Caco-2 (cell line): Measurements from ENCODE around the gene NCKAP5. TPM values are rescaled to one million over a fixed set of nuclear protein-coding genes. Genes with fewer than 3 reads are reported as not detected.

Source experiments
- BruUV-seq: library from RNA; stranded (reverse); fragments of 400-500 nt; replicated peaks from 2 replicates; lab custom pipeline; 2021; lab: Mats Ljungman, UMichigan
- CTCF ChIA-PET: fragments of 300-600 bp; sonication (Branson Sonifier 250); formaldehyde crosslinking; loops from one replicate; lab custom pipeline; 2022; ENCODE audit warnings: antibody characterized with exemption; lab: Charles Lee
- POLR2A ChIA-PET: fragments of 300-600 bp; sonication (Branson Sonifier 250); formaldehyde crosslinking; loops from one replicate; lab custom pipeline; 2022; ENCODE audit warnings: antibody characterized with exemption; lab: Charles Lee
- DNase-seq, 2 experiments: peaks; one replicate each; pipeline versions ENCODE4 v3.0.0 to v3.0.0-alpha.2; 2020 to 2022
- H3K27me3 ChIP-seq: replicated peaks from 2 replicates; pipeline ENCODE4 v1.6.0; 2011; ENCODE audit warnings: low read length; ENCODE audit not compliant: control insufficient read depth, insufficient read depth
- H3K36me3 ChIP-seq: 2 replicates; pipeline ENCODE4 v1.5.1; 2011; ENCODE audit warnings: low read length; ENCODE audit not compliant: control insufficient read depth, insufficient read depth
- H3K4me1 ChIP-seq: fragments of 250-450 bp; sonication (Bioruptor Pico); 2 replicates; pipeline ENCODE4 v1.5.1; 2020; ENCODE audit warnings: mild to moderate bottlenecking
- H3K4me3 ChIP-seq: 2 replicates; pipeline ENCODE4 v1.5.1; 2011; ENCODE audit warnings: low read depth, mild to moderate bottlenecking, control low read depth, low read length
- H3K9me3 ChIP-seq: fragments of 250-450 bp; sonication (Bioruptor Pico); 2 replicates; pipeline ENCODE4 v1.5.1; 2020; ENCODE audit warnings: mild to moderate bottlenecking, moderate library complexity
- H3K27ac Mint-ChIP-seq: one replicate; pipeline ENCODE4 v1.8.0; 2022; ENCODE audit warnings: mixed read lengths; ENCODE audit not compliant: unreplicated experiment
- H3K27me3 Mint-ChIP-seq: one replicate; pipeline ENCODE4 v1.8.0; 2022; ENCODE audit warnings: mixed read lengths; ENCODE audit not compliant: insufficient read depth, unreplicated experiment
- H3K36me3 Mint-ChIP-seq: one replicate; pipeline ENCODE4 v1.8.0; 2022; ENCODE audit warnings: mild to moderate bottlenecking, mixed read lengths; ENCODE audit not compliant: insufficient read depth, unreplicated experiment
- H3K4me1 Mint-ChIP-seq: one replicate; pipeline ENCODE4 v1.8.0; 2022; ENCODE audit warnings: low read depth, mixed read lengths; ENCODE audit not compliant: unreplicated experiment
- H3K4me3 Mint-ChIP-seq: one replicate; pipeline ENCODE4 v1.8.0; 2022; ENCODE audit warnings: mild to moderate bottlenecking, moderate library complexity, mixed read lengths; ENCODE audit not compliant: unreplicated experiment
- H3K9me3 Mint-ChIP-seq: one replicate; pipeline ENCODE4 v1.8.0; 2022; ENCODE audit warnings: mixed read lengths; ENCODE audit not compliant: unreplicated experiment
- intact Hi-C: fragments of 100-400 bp; cut with micrococcal nuclease; formaldehyde crosslinking; loops from one replicate; pipeline ENCODE4 v1.10.0; 2022; ENCODE audit not compliant: unreplicated experiment
- total RNA-seq: library from RNA; stranded (reverse); gene quantifications from 2 replicates; pipeline ENCODE4 v1.2.3, GENCODE V29; 2022
- TF ChIP-seq, protein P1 (sequence below), 2 experiments: fragments of 200-600 bp in 1 of 2; IDR thresholded peaks; 1 replicate in 1 of 2; 2 replicates in 1 of 2; pipeline versions ENCODE4 v1.5.1 to v1.8.0; 2011 to 2022; ENCODE audit warnings: antibody characterized with exemption in 1 of 2, control low read depth in 1 of 2, inconsistent platforms in 1 of 2, low read depth in 1 of 2, low read length in 1 of 2, mild to moderate bottlenecking in 1 of 2, moderate library complexity in 1 of 2; ENCODE audit not compliant: insufficient read depth in 1 of 2, severe bottlenecking in 1 of 2, unreplicated experiment in 1 of 2

NCKAP5 gene
- total RNA-seq, 1 experiment from 2014 or later, result 3.8 TPM

DNA sequence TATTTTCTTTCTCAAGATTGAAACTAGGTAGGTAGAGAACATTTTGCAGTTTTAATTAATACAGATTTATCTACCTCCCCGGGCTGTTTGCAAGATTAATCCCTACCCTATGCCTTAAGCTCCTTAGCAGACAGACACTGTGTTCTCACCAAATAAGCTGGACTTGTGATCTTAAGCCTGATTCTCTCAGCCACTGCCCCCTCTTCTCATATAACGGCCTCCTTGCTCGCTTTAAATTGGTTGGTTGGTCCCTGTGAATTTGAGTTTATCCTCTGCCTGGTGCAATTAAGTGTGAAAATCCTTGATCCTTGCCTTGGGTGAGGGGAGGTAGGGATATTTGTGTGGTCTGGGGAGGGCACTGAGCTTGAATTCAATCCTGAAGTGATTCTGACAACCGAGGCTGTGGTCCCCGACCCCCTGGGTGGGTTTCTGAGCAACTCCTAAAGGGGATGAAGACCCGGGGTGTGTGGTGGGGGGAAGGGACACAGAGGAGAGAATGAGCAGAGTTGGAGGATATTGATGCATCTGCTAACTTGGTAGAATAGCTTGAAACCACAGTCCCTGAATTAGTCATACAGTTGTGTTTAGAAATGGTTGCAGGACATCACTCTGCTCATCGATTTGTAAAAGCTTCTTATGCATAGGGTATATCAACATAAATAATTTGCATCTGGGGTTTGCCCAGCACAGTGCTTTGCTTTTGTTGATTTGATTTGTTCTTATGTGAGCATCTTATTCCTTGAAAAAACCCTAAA is 36.9 kb upstream of the NCKAP5 start:
- intact Hi-C loops, result no loop called here

DNA sequence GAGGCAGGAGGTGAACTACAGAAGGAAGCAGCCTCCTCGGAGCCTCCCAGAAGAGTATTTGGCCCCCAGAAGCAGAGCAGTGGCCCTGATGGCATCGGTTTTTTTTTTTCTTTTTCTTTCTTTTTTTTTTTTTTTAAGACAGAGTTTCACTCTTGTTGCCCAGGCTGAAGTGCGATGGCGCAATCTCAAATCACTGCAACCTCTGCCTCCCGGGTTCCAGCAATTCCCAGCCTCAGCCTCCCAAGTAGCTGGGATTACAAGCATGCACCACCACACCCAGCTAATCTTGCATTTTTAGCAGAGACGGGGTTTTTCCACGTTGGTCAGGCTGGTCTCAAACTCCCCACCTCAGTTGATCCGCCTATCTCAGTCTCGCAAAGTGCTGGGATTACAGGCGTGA is 34.8 kb upstream of the NCKAP5 start:
- ChIA-PET CTCF (no interaction called here), POLR2A (no interaction called here)
- Mint-ChIP-seq H3K4me3 (no peak overlapping the region), H3K4me1 (peaks cover 11% of the 10 kb centered on the region), H3K36me3 (no peaks in the 10 kb centered on the region), H3K27me3 (peaks cover 4% of the 10 kb centered on the region), H3K27ac (no peak overlapping the region), H3K9me3 (no peaks in the 10 kb centered on the region)
- no peaks in the 10 kb centered on the region for H3K36me3 ChIP-seq
- H3K4me3 ChIP-seq, result no peak overlapping the region
- no peaks in the 10 kb centered on the region for H3K4me1 ChIP-seq
- intact Hi-C loops, result no loop called here
- H3K27me3 ChIP-seq, result no peaks in the 10 kb centered on the region
- no TSS peak for BruUV-seq
- DNase-seq, result no peak
- H3K9me3 ChIP-seq, result no peaks in the 10 kb centered on the region
- TF ChIP-seq, protein P1, sequence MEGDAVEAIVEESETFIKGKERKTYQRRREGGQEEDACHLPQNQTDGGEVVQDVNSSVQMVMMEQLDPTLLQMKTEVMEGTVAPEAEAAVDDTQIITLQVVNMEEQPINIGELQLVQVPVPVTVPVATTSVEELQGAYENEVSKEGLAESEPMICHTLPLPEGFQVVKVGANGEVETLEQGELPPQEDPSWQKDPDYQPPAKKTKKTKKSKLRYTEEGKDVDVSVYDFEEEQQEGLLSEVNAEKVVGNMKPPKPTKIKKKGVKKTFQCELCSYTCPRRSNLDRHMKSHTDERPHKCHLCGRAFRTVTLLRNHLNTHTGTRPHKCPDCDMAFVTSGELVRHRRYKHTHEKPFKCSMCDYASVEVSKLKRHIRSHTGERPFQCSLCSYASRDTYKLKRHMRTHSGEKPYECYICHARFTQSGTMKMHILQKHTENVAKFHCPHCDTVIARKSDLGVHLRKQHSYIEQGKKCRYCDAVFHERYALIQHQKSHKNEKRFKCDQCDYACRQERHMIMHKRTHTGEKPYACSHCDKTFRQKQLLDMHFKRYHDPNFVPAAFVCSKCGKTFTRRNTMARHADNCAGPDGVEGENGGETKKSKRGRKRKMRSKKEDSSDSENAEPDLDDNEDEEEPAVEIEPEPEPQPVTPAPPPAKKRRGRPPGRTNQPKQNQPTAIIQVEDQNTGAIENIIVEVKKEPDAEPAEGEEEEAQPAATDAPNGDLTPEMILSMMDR (IDR thresholded peaks at IDR 0.05; ENCODE audit: insufficient read depth in 1 of 2, low read depth in 1 of 2, low read length in 1 of 2, severe bottlenecking in 1 of 2, unreplicated experiment in 1 of 2), result no peak

More for the DNA sequence above, 36.9 kb upstream of the NCKAP5 start:
- Mint-ChIP-seq H3K4me1 (peaks cover 11% of the 10 kb centered on the region), H3K27me3 (peaks cover 6% of the 10 kb centered on the region), H3K4me3 (no peak overlapping the region), H3K36me3 (no peaks in the 10 kb centered on the region), H3K27ac (no peak overlapping the region), H3K9me3 (no peaks in the 10 kb centered on the region)
- TF ChIP-seq, protein P1 (IDR thresholded peaks at IDR 0.05; ENCODE audit: insufficient read depth in 1 of 2, low read depth in 1 of 2, low read length in 1 of 2, severe bottlenecking in 1 of 2, unreplicated experiment in 1 of 2), result no peak
- DNase-seq, result no peak
- Histone ChIP-seq H3K27me3 (no peaks in the 10 kb centered on the region), H3K36me3 (no peaks in the 10 kb centered on the region), H3K9me3 (no peaks in the 10 kb centered on the region), H3K4me1 (no peaks in the 10 kb centered on the region), H3K4me3 (no peak overlapping the region)
- POLR2A ChIA-PET, result no interaction called here
- no TSS peak for BruUV-seq
- CTCF ChIA-PET, result no interaction called here

DNA sequence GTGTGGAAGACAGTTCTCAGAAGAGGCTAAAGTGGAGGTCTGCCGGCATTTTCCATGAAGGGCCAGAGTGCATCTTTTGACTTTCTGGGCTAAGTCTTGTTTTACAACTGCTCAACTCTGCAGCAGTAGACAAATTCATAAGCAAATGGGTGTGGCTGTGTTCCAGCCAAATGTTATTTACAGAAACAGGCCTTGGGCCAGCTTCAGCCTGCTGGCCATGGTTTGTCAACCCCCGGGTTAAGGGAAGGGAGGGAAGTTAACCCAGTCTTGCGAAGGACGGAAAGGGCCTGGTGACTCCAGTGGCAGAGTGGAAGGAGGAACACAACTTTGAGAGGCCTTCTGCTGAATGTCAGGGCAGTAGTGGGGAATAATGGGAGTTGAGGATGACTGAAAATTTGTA is 34.3 kb upstream of the NCKAP5 start:
- H3K4me3 Mint-ChIP-seq, result no peak overlapping the region
- Histone ChIP-seq H3K4me1 (no peaks in the 10 kb centered on the region), H3K27me3 (no peaks in the 10 kb centered on the region), H3K9me3 (no peaks in the 10 kb centered on the region), H3K4me3 (no peak overlapping the region), H3K36me3 (no peaks in the 10 kb centered on the region)
- H3K36me3 Mint-ChIP-seq, result no peaks in the 10 kb centered on the region
- no peak for DNase-seq
- H3K27ac Mint-ChIP-seq, result no peak overlapping the region
- H3K4me1 Mint-ChIP-seq, result peaks cover 11% of the 10 kb centered on the region
- CTCF ChIA-PET, result no interaction called here
- no TSS peak for BruUV-seq
- H3K9me3 Mint-ChIP-seq, result no peaks in the 10 kb centered on the region
- peaks cover 4% of the 10 kb centered on the region for H3K27me3 Mint-ChIP-seq
- intact Hi-C loops, result no loop called here
- POLR2A ChIA-PET, result no interaction called here
- TF ChIP-seq, protein P1 (IDR thresholded peaks at IDR 0.05; ENCODE audit: insufficient read depth in 1 of 2, low read depth in 1 of 2, low read length in 1 of 2, severe bottlenecking in 1 of 2, unreplicated experiment in 1 of 2), result no peak
